AG04449 (cell line): Measurements from ENCODE around the gene CFAP119.

Experiments used
- CTCF ChIA-PET: fragments of 350-600 bp; formaldehyde crosslinking; extraction: SDS; loops from one replicate; lab custom pipeline; 2021; ENCODE audit warnings: antibody characterized with exemption; lab: Yijun Ruan, JAX
- POLR2A ChIA-PET: fragments of 400-600, 350-600 bp; formaldehyde crosslinking; extraction: SDS; loops from one replicate; lab custom pipeline; 2020; ENCODE audit warnings: antibody characterized with exemption, inconsistent platforms; lab: Yijun Ruan, JAX
- DNase-seq: peaks from one replicate; pipeline ENCODE4 v3.0.0-alpha.2; 2010; ENCODE audit warnings: low read depth, low spot score
- H3K4me3 ChIP-seq: 2 replicates; pipeline ENCODE4 v1.5.1; 2011; ENCODE audit warnings: low read depth, mild to moderate bottlenecking, control low read depth, low read length
- TF ChIP-seq, protein P1 (sequence below): IDR thresholded peaks from one replicate; pipeline ENCODE4 v1.5.1; 2011; ENCODE audit warnings: mild to moderate bottlenecking, moderate library complexity, low read length, control low read depth, inconsistent platforms; ENCODE audit not compliant: insufficient read depth; ENCODE audit errors: missing control alignments

CFAP119 gene

DNA sequence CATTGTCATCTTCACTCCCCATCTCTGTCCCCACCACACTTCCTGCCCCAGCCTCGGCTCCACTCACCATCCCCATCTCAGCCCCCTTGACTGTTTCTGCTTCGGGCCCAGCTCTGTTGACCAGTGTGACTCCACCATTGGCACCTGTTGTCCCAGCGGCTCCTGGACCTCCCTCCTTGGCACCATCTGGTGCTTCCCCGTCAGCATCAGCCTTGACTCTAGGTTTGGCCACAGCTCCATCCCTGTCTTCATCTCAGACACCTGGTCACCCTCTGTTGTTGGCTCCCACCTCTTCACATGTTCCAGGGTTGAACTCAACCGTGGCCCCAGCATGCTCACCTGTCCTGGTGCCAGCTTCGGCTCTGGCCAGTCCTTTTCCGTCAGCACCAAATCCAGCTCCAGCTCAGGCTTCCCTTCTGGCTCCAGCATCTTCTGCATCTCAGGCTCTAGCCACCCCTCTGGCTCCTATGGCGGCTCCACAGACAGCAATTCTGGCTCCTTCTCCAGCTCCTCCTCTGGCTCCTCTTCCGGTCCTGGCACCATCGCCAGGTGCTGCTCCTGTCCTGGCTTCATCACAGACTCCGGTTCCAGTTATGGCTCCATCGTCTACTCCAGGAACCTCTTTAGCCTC, 38.0 kb downstream of the CFAP119 start:
- TF ChIP-seq, protein P1, sequence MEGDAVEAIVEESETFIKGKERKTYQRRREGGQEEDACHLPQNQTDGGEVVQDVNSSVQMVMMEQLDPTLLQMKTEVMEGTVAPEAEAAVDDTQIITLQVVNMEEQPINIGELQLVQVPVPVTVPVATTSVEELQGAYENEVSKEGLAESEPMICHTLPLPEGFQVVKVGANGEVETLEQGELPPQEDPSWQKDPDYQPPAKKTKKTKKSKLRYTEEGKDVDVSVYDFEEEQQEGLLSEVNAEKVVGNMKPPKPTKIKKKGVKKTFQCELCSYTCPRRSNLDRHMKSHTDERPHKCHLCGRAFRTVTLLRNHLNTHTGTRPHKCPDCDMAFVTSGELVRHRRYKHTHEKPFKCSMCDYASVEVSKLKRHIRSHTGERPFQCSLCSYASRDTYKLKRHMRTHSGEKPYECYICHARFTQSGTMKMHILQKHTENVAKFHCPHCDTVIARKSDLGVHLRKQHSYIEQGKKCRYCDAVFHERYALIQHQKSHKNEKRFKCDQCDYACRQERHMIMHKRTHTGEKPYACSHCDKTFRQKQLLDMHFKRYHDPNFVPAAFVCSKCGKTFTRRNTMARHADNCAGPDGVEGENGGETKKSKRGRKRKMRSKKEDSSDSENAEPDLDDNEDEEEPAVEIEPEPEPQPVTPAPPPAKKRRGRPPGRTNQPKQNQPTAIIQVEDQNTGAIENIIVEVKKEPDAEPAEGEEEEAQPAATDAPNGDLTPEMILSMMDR = no peak
- ChIA-PET POLR2A (interaction anchor here (1.2 kb wide), 1 partner anchor 10 kb away, joined by 3 read pairs; no protein-coding TSS in a partner anchor), CTCF (interaction anchor here (1.4 kb wide), 1 partner anchor 12 kb away, joined by 3 read pairs; no protein-coding TSS in a partner anchor)
- H3K4me3 ChIP-seq = no peak overlapping the region
- no peak for DNase-seq

- DNase-seq = no peak
- no peak overlapping the region for H3K4me3 ChIP-seq
- ChIA-PET POLR2A (no interaction called here), CTCF (interaction anchor here (1.0 kb wide), 1 partner anchor 14 kb away, joined by 3 read pairs; no protein-coding TSS in a partner anchor)
- TF ChIP-seq, protein P1 = no peak
These were observed 38.9 kb downstream of the CFAP119 start for GRCh38 chr16:30722916-30723315.

GRCh38 chr16:30722443-30722842, 39.4 kb downstream of the CFAP119 start:
- H3K4me3 ChIP-seq = no peak overlapping the region
- ChIA-PET POLR2A (no interaction called here), CTCF (interaction anchor here (1.0 to 1.5 kb wide), 2 partner anchors 14 to 29 kb away, joined by 3 to 5 read pairs; no protein-coding TSS in a partner anchor)
- DNase-seq = no peak
- TF ChIP-seq, protein P1 = no peak

DNA sequence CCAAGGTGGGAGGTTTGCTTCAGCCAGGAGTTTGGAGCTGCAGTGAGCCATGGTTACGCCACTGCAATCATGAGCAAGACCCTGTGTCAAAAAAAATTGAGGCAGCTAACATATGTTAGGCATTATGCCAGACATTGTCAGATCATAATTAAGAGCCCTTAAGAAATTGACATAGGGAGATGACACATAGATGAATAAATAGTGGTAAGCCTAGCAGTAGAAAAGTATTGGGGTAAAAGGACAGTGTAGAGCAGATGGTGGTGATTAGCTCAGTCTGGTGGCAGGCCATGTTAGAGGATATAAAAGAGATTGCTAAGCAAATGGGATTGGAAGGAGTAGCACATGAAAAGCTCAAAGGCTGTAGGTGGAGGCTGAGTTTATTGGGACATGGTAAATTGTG, 40.3 kb downstream of the CFAP119 start:
- ChIA-PET POLR2A (no interaction called here), CTCF (interaction anchor here (0.8 to 1.5 kb wide), 4 partner anchors 9 to 28 kb away, joined by 3 to 5 read pairs (median 4); no protein-coding TSS in a partner anchor)
- DNase-seq = no peak
- TF ChIP-seq, protein P1 = no peak
- H3K4me3 ChIP-seq = no peak overlapping the region

DNA sequence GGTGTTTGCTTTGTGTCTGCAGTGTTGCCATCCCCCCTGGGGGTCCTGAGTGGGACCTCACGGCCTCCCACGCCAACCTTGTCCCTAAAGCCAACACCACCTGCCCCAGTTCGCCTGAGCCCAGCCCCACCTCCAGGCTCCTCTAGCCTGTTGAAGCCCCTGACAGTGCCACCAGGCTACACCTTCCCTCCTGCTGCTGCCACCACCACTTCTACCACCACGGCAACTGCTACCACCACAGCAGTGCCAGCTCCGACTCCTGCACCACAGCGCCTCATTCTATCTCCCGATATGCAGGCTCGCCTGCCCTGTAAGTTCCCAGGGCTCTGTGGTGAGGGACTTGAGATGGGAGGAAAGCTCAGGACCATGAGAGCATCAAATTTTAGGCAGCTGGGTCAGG, 40.7 kb downstream of the CFAP119 start:
- TF ChIP-seq, protein P1 = no peak
- DNase-seq = no peak
- CTCF ChIA-PET = interaction anchor here (0.9 to 1.5 kb wide), 3 partner anchors 9 to 27 kb away, joined by 3 to 5 read pairs (median 4); no protein-coding TSS in a partner anchor
- no peak overlapping the region for H3K4me3 ChIP-seq
- POLR2A ChIA-PET = no interaction called here

GRCh38 chr16:30720694-30721093, 41.2 kb downstream of the CFAP119 start:
- CTCF ChIA-PET = interaction anchor here (1.1 to 1.5 kb wide), 2 partner anchors 10 to 27 kb away, joined by 4 to 5 read pairs; no protein-coding TSS in a partner anchor
- no peak for DNase-seq
- TF ChIP-seq, protein P1 = no peak
- H3K4me3 ChIP-seq = no peak overlapping the region
- POLR2A ChIA-PET = no interaction called here
